ENCODE measurements around the gene LARGE2.

GRCh38 chr11:45959851-45960250 is 37.4 kb downstream of the LARGE2 start:
- no peak for TF ChIP-seq ZNF18 (tag by site-specific recombination; IDR thresholded peaks at IDR 0.05)
- no peak for TF ChIP-seq CTCF (tag by site-specific recombination; IDR thresholded peaks at IDR 0.05)
- no peak for TF ChIP-seq ZNF26 (tag by site-specific recombination; IDR thresholded peaks at IDR 0.05)
- no peak for TF ChIP-seq ZNF292 (tag by site-specific recombination; IDR thresholded peaks at IDR 0.05; ENCODE audit: borderline replicate concordance, low read depth)
- TF ChIP-seq ZNF513 (tag by site-specific recombination; IDR thresholded peaks at IDR 0.05), result no peak
- TF ChIP-seq PBX3 (CRISPR knock-in tag; IDR thresholded peaks at IDR 0.05), result no peak
- TF ChIP-seq ZNF274 (IDR thresholded peaks at IDR 0.05; ENCODE audit: low read length), result no peak
- no peak for TF ChIP-seq ZNF274 (tag by site-specific recombination; IDR thresholded peaks at IDR 0.05; ENCODE audit: borderline replicate concordance)
- no peak for TF ChIP-seq ZSCAN18 (tag by site-specific recombination; IDR thresholded peaks at IDR 0.05)
- no peak for TF ChIP-seq ZNF518A (tag by site-specific recombination; conservative IDR thresholded peaks at IDR 0.05; ENCODE audit: low read depth)
- TF ChIP-seq YY1 (tag by site-specific recombination; IDR thresholded peaks at IDR 0.05), result no peak
